ENCODE data around the gene CTU1. TPM values are rescaled to one million over a fixed set of nuclear protein-coding genes. Genes with fewer than 3 reads are reported as not detected.

Gene CTU1
- total and polyA plus RNA-seq, 2 donors (not counting 1 experiment from before 2014, with no cell fraction given): 8.1 to 8.4 TPM

- Mint-ChIP-seq H3K27me3 (peaks cover 40% of the 10 kb centered on the region), H3K4me1 (peaks cover 3% of the 10 kb centered on the region), H3K9me3 (ENCODE audit: insufficient read depth) (no peaks in the 10 kb centered on the region), H3K4me3 (no peak overlapping the region), H3K27ac (no peak overlapping the region)
- Histone ChIP-seq H3K27ac (ENCODE audit: low read length in 2 of 2) (no peak overlapping the region), H3K4me1 (ENCODE audit: control insufficient read depth in 2 of 2, insufficient read depth in 2 of 2, low read length in 2 of 2) (no peaks in the 10 kb centered on the region), H3K36me3 (replicated peaks in 1 of 2; ENCODE audit: control extremely low read depth in 1 of 2, control insufficient read depth in 1 of 2, extremely low read depth in 1 of 2, insufficient read depth in 2 of 2, low read length in 1 of 2) (no peaks in the 10 kb centered on the region), H4K20me1 (ENCODE audit: control insufficient read depth, insufficient read depth, low read length, poor library complexity, severe bottlenecking) (no peaks in the 10 kb centered on the region), H3K4me2 (replicated peaks; ENCODE audit: low read depth, low read length, poor library complexity, severe bottlenecking) (no peak overlapping the region), H3K4me3 (ENCODE audit: control extremely low read depth in 1 of 5, extremely low read depth in 1 of 5, insufficient read depth in 1 of 5, low read depth in 2 of 5, low read length in 4 of 5) (no peak overlapping the region), H3K79me2 (ENCODE audit: control insufficient read depth, insufficient read depth, low read length) (no peaks in the 10 kb centered on the region), H3K9me3 (ENCODE audit: control extremely low read depth in 1 of 3, control insufficient read depth in 2 of 3, insufficient read depth in 1 of 3, low read length in 2 of 3) (peaks cover 0 to 1% (median 0%) of the 10 kb centered on the region in 3 donors), H2AFZ (ENCODE audit: insufficient read depth, low read depth, low read length, poor library complexity, severe bottlenecking) (no peak overlapping the region), H3K9ac (ENCODE audit: low read length) (no peak overlapping the region), H3K27me3 (replicated peaks in 1 of 4; ENCODE audit: control extremely low read depth in 1 of 4, control insufficient read depth in 3 of 4, insufficient read depth in 4 of 4, low read length in 3 of 4) (peaks cover 0 to 18% (median 0%) of the 10 kb centered on the region in 4 experiments)
- intact Hi-C loops (cut with micrococcal nuclease): no loop called here
- TF ChIP-seq EZH2 (IDR thresholded peaks at IDR 0.05; ENCODE audit: borderline replicate concordance, insufficient read depth, low read depth, low read length, poor library complexity, severe bottlenecking) (no peak), CTCF (IDR thresholded peaks at IDR 0.05) (no peak)
- POLR2A ChIA-PET: no interaction called here
- CTCF ChIA-PET: no interaction called here
- WGBS (ENCODE audit: insufficient coverage): 83% methylated on average over 5 of the region's 7 CpGs
- ATAC-seq (ENCODE audit: low read depth): no peak
- DNase-seq: no peak
Observed at GRCh38 chr19:51146751-51147150, 38.5 kb upstream of the CTU1 start.

- Mint-ChIP-seq H3K27me3 (peaks cover 39% of the 10 kb centered on the region), H3K4me1 (peaks cover 3% of the 10 kb centered on the region), H3K4me3 (no peak overlapping the region), H3K9me3 (ENCODE audit: insufficient read depth) (no peaks in the 10 kb centered on the region), H3K27ac (no peak overlapping the region)
- intact Hi-C loops (cut with micrococcal nuclease): no loop called here
- DNase-seq (no peak), ATAC-seq (ENCODE audit: low read depth) (no peak)
- H3K27me3 ChIP-seq (replicated peaks in 1 of 4; ENCODE audit: control extremely low read depth in 1 of 4, control insufficient read depth in 3 of 4, insufficient read depth in 4 of 4, low read length in 3 of 4): peaks cover 0 to 16% (median 0%) of the 10 kb centered on the region in 4 experiments
- H3K36me3 ChIP-seq (replicated peaks in 1 of 2; ENCODE audit: control extremely low read depth in 1 of 2, control insufficient read depth in 1 of 2, extremely low read depth in 1 of 2, insufficient read depth in 2 of 2, low read length in 1 of 2): no peaks in the 10 kb centered on the region
- CTCF ChIA-PET: no interaction called here
- no peak overlapping the region for H3K9ac ChIP-seq (ENCODE audit: low read length)
- H4K20me1 ChIP-seq (ENCODE audit: control insufficient read depth, insufficient read depth, low read length, poor library complexity, severe bottlenecking): no peaks in the 10 kb centered on the region
- no peaks in the 10 kb centered on the region for H3K9me3 ChIP-seq (ENCODE audit: control extremely low read depth in 1 of 3, control insufficient read depth in 2 of 3, insufficient read depth in 1 of 3, low read length in 2 of 3)
- H3K4me3 ChIP-seq (ENCODE audit: control extremely low read depth in 1 of 5, extremely low read depth in 1 of 5, insufficient read depth in 1 of 5, low read depth in 2 of 5, low read length in 4 of 5): no peak overlapping the region
- H3K4me2 ChIP-seq (replicated peaks; ENCODE audit: low read depth, low read length, poor library complexity, severe bottlenecking): no peak overlapping the region
- H3K4me1 ChIP-seq (ENCODE audit: control insufficient read depth in 2 of 2, insufficient read depth in 2 of 2, low read length in 2 of 2): no peaks in the 10 kb centered on the region
- no peaks in the 10 kb centered on the region for H3K79me2 ChIP-seq (ENCODE audit: control insufficient read depth, insufficient read depth, low read length)
- H3K27ac ChIP-seq (ENCODE audit: low read length in 2 of 2): no peak overlapping the region
- H2AFZ ChIP-seq (ENCODE audit: insufficient read depth, low read depth, low read length, poor library complexity, severe bottlenecking): no peak overlapping the region
- TF ChIP-seq CTCF (IDR thresholded peaks at IDR 0.05) (no peak), EZH2 (IDR thresholded peaks at IDR 0.05; ENCODE audit: borderline replicate concordance, insufficient read depth, low read depth, low read length, poor library complexity, severe bottlenecking) (no peak)
- WGBS (ENCODE audit: insufficient coverage): no CpG with 5 or more reads among the region's 4 CpGs
- POLR2A ChIA-PET: no interaction called here
Observed at GRCh38 chr19:51145916-51146493, 37.8 kb upstream of the CTU1 start.

Data from B cell (primary cell).